HepG2 (cell line): ENCODE results near the gene SS18L1. TPM values are rescaled to one million over a fixed set of nuclear protein-coding genes. Genes with fewer than 3 reads are reported as not detected.

Experiments
- ATAC-seq: fragments of 200-7000 bp; cut with Tn5 transposase; 3 replicates; pipeline ENCODE4 v1.9.1; 2020; ENCODE audit warnings: mild to moderate bottlenecking, moderate library complexity
- BruUV-seq: library from RNA; stranded (reverse); fragments of 400-500 nt; replicated peaks from 2 replicates; lab custom pipeline; 2021; lab: Mats Ljungman, UMichigan
- CTCF ChIA-PET: fragments of 300-600 bp; formaldehyde crosslinking; extraction: SDS; loops from one replicate; lab custom pipeline; 2021; ENCODE audit warnings: low total read pairs, inconsistent platforms, low intra/inter-chr PET ratio; lab: Yijun Ruan, JAX
- POLR2A ChIA-PET: fragments of 350-600 bp; sonication (Branson Sonifier 250); formaldehyde crosslinking; loops from one replicate; lab custom pipeline; 2020; ENCODE audit warnings: antibody characterized with exemption, inconsistent platforms; lab: Yijun Ruan, JAX
- DNase-seq: peaks from one replicate; pipeline ENCODE4 v3.0.0-alpha.2; 2015; ENCODE audit warnings: low spot score
- FAIRE-seq: peaks from 3 replicates; lab custom pipeline; 2011; peaks lifted over from hg19 to GRCh38; lab: Jason Lieb, UNC
- H2AFZ ChIP-seq: one replicate; pipeline ENCODE4 v1.6.1; 2011; ENCODE audit warnings: low read length, inconsistent platforms
- H3K27ac ChIP-seq: fragments of 300-600 bp; 3 replicates; pipeline ENCODE4 v1.8.0; 2011; ENCODE audit warnings: mixed run types, mild to moderate bottlenecking, mixed read lengths, low read length, inconsistent platforms; ENCODE audit not compliant: insufficient read depth; ENCODE audit errors: extremely low read length
- H3K27me3 ChIP-seq, 2 experiments: fragments of 200-600 bp in 1 of 2; 2 replicates in 1 of 2; 3 replicates in 1 of 2; pipeline versions ENCODE4 v1.6.0 to v1.8.0; 2011; ENCODE audit warnings: low read length in 2 of 2, mild to moderate bottlenecking in 2 of 2, moderate library complexity in 2 of 2, inconsistent platforms in 1 of 2; ENCODE audit not compliant: insufficient read depth in 2 of 2, control insufficient read depth in 1 of 2
- H3K36me3 ChIP-seq, 2 experiments: fragments of 200-600 bp in 1 of 2; replicated peaks in 1 of 2; 2 replicates in 1 of 2; 3 replicates in 1 of 2; pipeline versions ENCODE4 v1.5.1 to v1.8.0; 2011; ENCODE audit warnings: low read length in 2 of 2, inconsistent platforms in 1 of 2; ENCODE audit not compliant: insufficient read depth in 2 of 2, control insufficient read depth in 1 of 2
- H3K4me1 ChIP-seq: 2 replicates; pipeline ENCODE4 v1.5.1; 2012; ENCODE audit warnings: low read length, inconsistent platforms; ENCODE audit not compliant: insufficient read depth
- H3K4me2 ChIP-seq: 2 replicates; pipeline ENCODE4 v1.6.0; 2011; ENCODE audit warnings: low read depth, low read length, inconsistent platforms
- H3K4me3 ChIP-seq, 3 experiments: fragments of 200-600 bp in 1 of 3; sonication (generic), shearing (Covaris generic) in 1 of 3; replicated peaks in 1 of 3; 2 replicates each; pipeline ENCODE4 v1.5.1; 2011 to 2016; ENCODE audit warnings: low read length in 3 of 3, inconsistent platforms in 2 of 3, low read depth in 2 of 3, mild to moderate bottlenecking in 2 of 3, control low read depth in 1 of 3, mixed read lengths in 1 of 3; ENCODE audit not compliant: insufficient read depth in 1 of 3
- H3K79me2 ChIP-seq: one replicate; pipeline ENCODE4 v1.6.1; 2011; ENCODE audit warnings: low read length, inconsistent platforms; ENCODE audit not compliant: insufficient read depth
- H3K9ac ChIP-seq: 2 replicates; pipeline ENCODE4 v1.6.0; 2011; ENCODE audit warnings: mild to moderate bottlenecking, low read depth, low read length, inconsistent platforms; ENCODE audit not compliant: insufficient read depth
- H3K9me3 ChIP-seq: 2 replicates; pipeline ENCODE4 v1.5.1; 2012; ENCODE audit warnings: mild to moderate bottlenecking, low read length
- H4K20me1 ChIP-seq: 2 replicates; pipeline ENCODE4 v1.6.0; 2011; ENCODE audit warnings: inconsistent platforms, mild to moderate bottlenecking, low read length, moderate library complexity; ENCODE audit not compliant: insufficient read depth
- AGO2 ChIP-seq: fragments of 200-400 bp; formaldehyde crosslinking; optimal IDR thresholded peaks from 2 replicates; pipeline ENCODE3; 2017; ENCODE audit warnings: mild to moderate bottlenecking, low read depth, low read length, moderate library complexity
- MTA1 ChIP-seq: sonication (generic); formaldehyde crosslinking; IDR thresholded peaks from 2 replicates; pipeline ENCODE4 v1.4.0; 2020; ENCODE audit warnings: missing genetic modification reagents, mild to moderate bottlenecking, borderline replicate concordance
- ZBTB40 ChIP-seq, 2 experiments: fragments of 450-650 bp in 1 of 2; sonication (generic) in 1 of 2; formaldehyde crosslinking in 1 of 2; IDR thresholded peaks; 2 replicates each; pipeline versions ENCODE4 v1.6.1 to v1.8.0; 2016 to 2022; ENCODE audit warnings: antibody characterized with exemption in 1 of 2, mild to moderate bottlenecking in 1 of 2, missing genetic modification reagents in 1 of 2
- ZMYM4 ChIP-seq: sonication (generic); formaldehyde crosslinking; IDR thresholded peaks from 2 replicates; pipeline ENCODE4 v1.8.1; 2023; ENCODE audit warnings: mild to moderate bottlenecking, missing genetic modification reagents
- ZNF280B ChIP-seq: sonication (generic); formaldehyde crosslinking; IDR thresholded peaks from 2 replicates; pipeline ENCODE4 v1.5.0; 2020; ENCODE audit warnings: missing genetic modification reagents, mild to moderate bottlenecking, borderline replicate concordance
- ZNF652 ChIP-seq: IDR thresholded peaks from 2 replicates; pipeline ENCODE4 v1.6.1; 2016; ENCODE audit warnings: low read depth, borderline replicate concordance
- ZNF674 ChIP-seq: sonication (generic); formaldehyde crosslinking; IDR thresholded peaks from 2 replicates; pipeline ENCODE4 v1.5.0; 2020; ENCODE audit warnings: low read depth, mild to moderate bottlenecking, missing genetic modification reagents
- ZNF891 ChIP-seq: sonication (generic); formaldehyde crosslinking; IDR thresholded peaks from 2 replicates; pipeline ENCODE4 v1.5.0; 2020; ENCODE audit warnings: mild to moderate bottlenecking, missing genetic modification reagents
- WGBS: methylation state at CpG from one replicate; pipeline ENCODE4 v1.1.6; 2017; ENCODE audit warnings: low lambda C conversion rate; 5-methylcytosine and 5-hydroxymethylcytosine counted together
- in situ Hi-C: cut with HindIII; loops from 2 replicates; pipeline ENCODE4 v1.10.0; 2017; ENCODE audit warnings: low pct_unique_long_range_greater_than_20kb; ENCODE audit not compliant: extremely low pct_ligation_motif_present
- intact Hi-C: fragments of 100-400 bp; cut with micrococcal nuclease; formaldehyde crosslinking; loops from one replicate; pipeline ENCODE4 v1.10.0; 2022; ENCODE audit not compliant: unreplicated experiment
- polyA plus RNA-seq, 8 experiments: library from polyadenylated mRNA; depleted of rRNA in 3 of 8; stranded (reverse) in 7 of 8; unstranded in 1 of 8; fragments of >200 nt; fragmentation: Illumina TruSeq in 4 of 8; extraction: Trizol in 4 of 8; gene quantifications; 2 replicates each; pipeline versions ENCODE4 v1.2.1 to v1.2.3, GENCODE V29; 2011 to 2016; ENCODE audit warnings: low read depth in 4 of 8, missing spikeins in 1 of 8, mixed read lengths in 1 of 8; ENCODE audit not compliant: insufficient read depth in 1 of 8
- total RNA-seq, 5 experiments: library from RNA; depleted of rRNA; stranded (reverse); fragments of >200 nt; fragmentation: Illumina TruSeq; extraction: Trizol; gene quantifications; 2 replicates each; pipeline ENCODE4 v1.2.3, GENCODE V29; 2016; ENCODE audit warnings: low read depth in 1 of 5

Gene SS18L1
- total and polyA plus RNA-seq, 2 of the 13 experiments (the other 11 are each of a cell fraction or from before 2014, with no cell fraction given): 17.8 to 27.6 TPM

GRCh38 chr20:62163986-62164762, 20.6 kb downstream of the SS18L1 start:
- TF ChIP-seq ZNF280B (0 out of 2 replicates have a peak, but pooled peaks have one; percentile 50), AGO2 (peak; percentile 68), ZBTB40 (IDR thresholded peaks at IDR 0.05) (no peak), ZBTB40 (CRISPR knock-in tag; IDR thresholded peaks at IDR 0.05) (0 out of 2 replicates have a peak, but pooled peaks have one; percentile 27), ZNF891 (CRISPR knock-in tag) (peak; percentile 44; the same call in 1 of the 2 replicates), ZNF674 (CRISPR knock-in tag) (no peak), ZMYM4 (CRISPR knock-in tag) (no peak), ZNF652 (CRISPR knock-in tag) (no peak), MTA1 (CRISPR knock-in tag) (0 out of 2 replicates have a peak, but pooled peaks have one; percentile 53)
- ChIA-PET CTCF (no interaction called here), POLR2A (no interaction called here)
- ATAC-seq: no peak; the same call in 2 of the 3 replicates
- no peak for DNase-seq
- intact Hi-C loops: no loop called here
- Histone ChIP-seq H3K79me2 (peaks cover 8% of the 10 kb centered on the region), H4K20me1 (no peaks in the 10 kb centered on the region), H3K9me3 (no peaks in the 10 kb centered on the region), H3K4me2 (no peak overlapping the region), H3K36me3 (peaks cover 71 to 86% of the 10 kb centered on the region in 2 experiments), H3K9ac (no peak overlapping the region), H3K27me3 (no peaks in the 10 kb centered on the region), H2AFZ (no peak overlapping the region), H3K4me1 (no peaks in the 10 kb centered on the region), H3K4me3 (no peak overlapping the region), H3K27ac (no peak overlapping the region)
- WGBS: 96% methylated on average over 27 of the region's 29 CpGs
- BruUV-seq: no TSS peak
- no peak for FAIRE-seq
- in situ Hi-C loops: no loop called here
